Suppressor macrophage (primary cell): ENCODE measurements around the gene KRTAP29-1.
A peak's percentile ranks its signal among the peaks of the same experiment; 100 is the strongest.
"Not testable (repeated sequence)": the region's sequence is repeated elsewhere in the genome, so short reads cannot be mapped to it uniquely, and the experiment has no call there.

Source experiments
- DNase-seq, 4 experiments: peaks; one replicate each; pipeline ENCODE4 v3.0.0-alpha.2; 2020 to 2022

Gene KRTAP29-1

GRCh38 chr17:41296846-41297245 is 5.8 kb downstream of the KRTAP29-1 start:
- DNase-seq: no peak

DNA sequence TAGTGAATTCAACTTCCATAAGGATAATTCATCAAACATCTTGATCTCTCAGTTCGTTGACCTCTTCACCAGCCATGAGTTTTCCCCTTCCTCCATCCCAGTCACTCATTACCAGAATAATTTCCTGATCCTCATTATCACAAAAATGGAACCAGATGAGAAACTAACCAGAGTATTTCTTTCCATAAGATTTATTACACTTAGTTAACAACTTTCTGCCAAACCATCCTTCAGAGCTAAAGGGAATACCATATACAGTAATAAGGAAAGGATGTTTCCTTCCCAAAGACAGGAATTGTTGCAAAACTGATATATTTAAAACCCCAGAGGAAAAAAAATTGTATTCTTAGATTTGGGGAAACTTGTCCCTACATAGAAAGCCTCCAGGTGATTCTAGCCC is 8.6 kb downstream of the KRTAP29-1 start:
- no peak for DNase-seq

- peak in 1 of 4 experiments; percentile 0 for DNase-seq
These were observed 15.6 kb downstream of the KRTAP29-1 start for GRCh38 chr17:41287050-41287449.

- peak in 3 of 4 experiments; percentile 33 to 60 (median 56) for DNase-seq
These were observed 18.1 kb downstream of the KRTAP29-1 start for GRCh38 chr17:41284546-41284945.

DNA sequence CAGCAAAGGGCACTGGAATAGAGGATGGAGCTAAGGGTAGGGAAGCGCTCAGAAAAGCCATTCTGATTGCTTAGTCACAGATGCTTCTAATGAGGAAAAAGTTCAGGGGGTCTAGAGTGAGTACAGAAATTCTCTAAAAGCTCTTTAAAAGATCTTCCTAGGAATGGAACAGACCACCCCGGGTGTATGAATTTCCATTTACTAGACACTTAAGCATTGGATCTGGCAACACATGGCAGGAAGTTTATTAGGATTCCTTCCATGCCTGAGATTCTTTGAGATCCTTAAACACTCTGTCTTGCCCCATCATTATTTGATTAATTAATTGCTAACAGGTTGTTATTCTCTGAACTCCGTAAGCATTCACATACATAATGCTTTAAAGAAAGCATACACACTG is 18.6 kb downstream of the KRTAP29-1 start:
- no peak for DNase-seq

DNA sequence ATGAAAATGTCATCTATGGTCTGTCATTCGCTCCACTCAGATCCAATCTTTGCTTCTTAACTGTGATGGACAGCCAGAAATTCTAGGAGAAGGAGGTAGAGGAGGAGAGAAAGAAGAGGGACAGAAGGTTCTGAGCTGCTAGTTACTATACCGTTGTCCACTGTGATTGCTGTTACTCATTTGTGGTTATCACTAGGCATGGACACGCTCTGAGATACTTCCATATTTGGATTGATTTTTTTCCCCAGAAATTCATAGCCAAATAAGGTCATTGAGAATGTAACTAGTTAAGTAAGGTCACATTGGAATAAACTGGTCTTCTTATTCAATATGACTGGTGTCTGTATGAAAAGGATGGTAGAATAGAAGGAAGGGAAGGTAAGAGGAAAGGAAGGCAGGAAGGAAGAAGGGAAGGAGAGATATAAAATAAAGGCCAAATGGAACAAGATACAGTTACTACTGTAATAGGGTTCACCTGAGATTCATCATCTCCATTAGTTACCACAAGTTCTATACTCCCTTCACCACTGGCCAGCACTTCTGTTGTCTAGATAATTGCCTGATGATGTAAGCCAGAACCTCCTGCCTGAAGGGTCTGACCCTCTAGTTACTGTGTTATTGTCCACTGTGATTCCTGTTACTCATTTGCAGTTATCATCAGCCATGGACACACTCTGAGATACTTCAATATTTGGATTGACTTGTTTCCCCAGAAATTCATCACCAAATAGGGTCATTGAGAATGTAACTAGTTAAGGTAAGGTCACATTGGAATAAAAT is 24.3 kb downstream of the KRTAP29-1 start:
- no peak for DNase-seq

GRCh38 chr17:41275648-41276190 is 26.9 kb downstream of the KRTAP29-1 start, which contains the start of gene KRTAP9-7:
Gene KRTAP9-7 (plus strand): TSS chr17:41275698. CDS start chr17:41275698, 0 bp downstream.
- not testable (repeated sequence) for DNase-seq

DNA sequence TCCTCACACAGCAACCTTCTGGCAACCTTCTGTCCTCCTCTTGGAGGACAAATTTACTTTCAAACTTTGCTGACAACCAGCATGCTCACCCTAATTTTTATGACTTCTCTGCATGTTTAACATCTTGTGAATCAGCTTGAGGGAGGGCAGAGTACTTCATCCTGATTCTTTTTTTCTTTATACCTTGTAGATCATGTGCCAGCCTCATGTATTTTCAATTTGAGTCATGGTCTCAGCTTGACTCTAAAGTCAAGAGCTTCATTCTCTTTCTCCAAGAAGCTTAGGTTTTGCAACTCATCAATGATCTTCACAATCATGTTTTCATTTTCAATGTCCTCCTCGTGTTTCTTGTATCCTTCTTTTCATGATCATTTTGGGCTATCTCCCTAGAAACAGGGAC is 30.8 kb downstream of the KRTAP29-1 start:
- no peak for DNase-seq

- not testable (repeated sequence) for DNase-seq
These were observed 31.3 kb downstream of the KRTAP29-1 start for GRCh38 chr17:41271323-41271722.

DNA sequence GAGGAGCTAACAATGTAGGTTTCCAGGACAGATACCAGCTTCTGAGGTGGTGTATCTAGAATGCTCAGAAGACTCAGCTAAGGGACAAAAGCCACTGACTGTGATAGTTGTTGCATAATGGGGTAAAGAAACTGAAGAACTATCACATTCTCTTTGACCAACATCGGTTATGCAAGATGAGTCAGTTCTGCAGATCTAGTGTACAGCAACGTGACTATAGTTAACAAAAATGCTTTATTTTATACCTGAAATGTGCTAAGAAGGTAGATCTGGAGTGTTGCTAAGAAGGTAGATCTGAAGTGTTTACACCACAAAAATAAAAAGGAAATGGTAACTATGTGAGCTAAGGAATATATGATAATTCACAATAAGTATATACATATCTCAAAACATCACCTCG is 34.9 kb downstream of the KRTAP29-1 start:
- no peak for DNase-seq

DNA sequence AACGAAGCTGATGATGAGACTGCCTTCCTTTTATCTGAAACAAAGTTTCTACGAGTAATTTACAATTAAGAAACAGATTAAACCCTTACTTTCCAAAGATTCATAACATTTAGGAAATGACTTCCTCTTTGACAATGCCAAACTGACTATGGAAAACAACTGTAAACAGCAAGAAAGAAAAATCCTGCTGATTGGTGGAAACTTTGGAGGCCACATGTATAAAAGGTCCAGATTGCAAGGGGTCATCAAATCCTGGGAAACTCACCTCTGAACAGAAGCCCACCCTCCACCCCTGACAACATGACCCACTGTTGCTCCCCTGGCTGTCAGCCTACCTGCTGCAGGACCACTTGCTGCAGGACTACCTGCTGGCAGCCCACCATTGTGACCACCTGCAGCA is 37.6 kb downstream of the KRTAP29-1 start, which contains the start of gene KRTAP9-6:
Gene KRTAP9-6 (plus strand): TSS at position 301 of the 400 bp plus-strand sequence. CDS start 0 bp downstream, at position 301.
- no peak for DNase-seq

DNA sequence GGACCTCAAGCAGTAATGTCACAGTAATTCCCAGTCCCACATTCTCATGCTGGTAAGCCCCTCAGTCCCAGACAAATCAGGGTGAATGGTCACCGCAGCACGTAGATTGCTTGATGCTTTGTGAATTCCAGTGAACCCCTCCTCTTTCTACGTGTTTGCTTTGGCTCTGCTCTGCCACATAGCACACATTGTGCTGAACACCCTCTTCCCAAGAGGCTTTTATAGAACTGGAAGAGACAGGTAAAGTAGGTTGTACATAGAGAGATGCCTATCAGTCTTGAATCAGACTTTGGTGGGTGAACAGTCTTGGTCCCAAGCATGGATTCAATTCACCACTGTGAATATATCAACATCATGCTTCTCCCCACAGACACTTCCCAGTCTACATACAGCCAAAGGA is 38.1 kb downstream of the KRTAP29-1 start:
- DNase-seq: peak in 1 of 4 experiments; percentile 0

- DNase-seq: peak in 1 of 4 experiments; percentile 0
These were observed 39.4 kb downstream of the KRTAP29-1 start for GRCh38 chr17:41263212-41263611.

DNA sequence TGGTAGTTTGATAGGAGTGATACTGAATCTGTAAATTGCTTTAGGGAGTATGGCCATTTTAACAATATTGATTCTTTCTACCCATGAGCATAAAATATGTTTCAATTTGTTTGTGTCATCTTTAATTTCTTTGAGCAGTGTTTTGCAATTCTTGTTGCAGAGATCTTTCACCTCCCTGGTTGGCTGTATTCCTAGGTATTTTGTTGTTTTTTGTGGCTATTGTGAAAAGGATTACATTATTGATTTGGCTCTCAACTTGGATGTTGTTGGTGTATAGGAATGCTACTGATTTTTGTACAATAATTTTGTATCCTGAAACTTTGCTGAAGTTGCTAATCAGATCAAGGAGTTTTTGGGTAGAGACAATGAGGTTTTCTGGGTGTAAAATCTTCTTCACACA is 44.2 kb downstream of the KRTAP29-1 start:
- DNase-seq: no peak

GRCh38 chr17:41256291-41256685 is 46.4 kb downstream of the KRTAP29-1 start:
- DNase-seq: no peak

DNA sequence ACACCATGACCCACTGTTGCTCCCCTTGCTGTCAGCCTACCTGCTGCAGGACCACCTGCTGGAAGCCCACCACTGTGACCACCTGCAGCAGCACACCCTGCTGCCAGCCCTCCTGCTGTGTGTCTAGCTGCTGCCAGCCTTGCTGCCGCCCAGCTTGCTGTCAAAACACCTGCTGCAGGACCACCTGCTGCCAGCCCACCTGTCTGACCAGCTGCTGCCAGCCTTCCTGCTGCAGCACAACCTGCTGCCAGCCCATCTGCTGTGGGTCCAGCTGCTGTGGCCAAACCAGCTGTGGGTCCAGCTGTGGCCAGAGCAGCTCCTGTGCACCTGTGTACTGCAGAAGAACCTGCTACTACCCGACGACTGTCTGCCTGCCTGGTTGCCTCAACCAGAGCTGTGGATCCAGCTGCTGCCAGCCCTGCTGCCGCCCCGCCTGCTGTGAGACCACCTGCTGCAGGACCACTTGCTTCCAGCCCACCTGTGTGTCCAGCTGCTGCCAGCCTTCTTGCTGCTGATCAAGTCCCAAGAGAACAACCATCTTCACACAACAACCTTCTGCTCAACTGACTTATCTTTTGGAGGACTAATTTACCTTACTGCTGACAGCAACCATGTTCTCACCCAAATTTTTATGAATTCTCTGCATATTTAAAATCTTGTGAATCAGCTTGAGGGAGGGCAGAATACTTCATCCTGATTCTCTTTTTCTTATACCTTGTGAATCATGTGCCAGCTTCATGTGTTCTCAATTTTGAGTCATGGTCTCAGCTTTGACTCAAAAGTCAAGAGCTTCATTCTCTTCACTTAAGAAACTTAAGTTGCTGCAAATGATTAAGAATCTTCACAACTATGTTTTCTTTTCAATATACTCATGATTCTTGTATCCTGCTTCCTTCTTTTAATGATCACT is 47.0 kb downstream of the KRTAP29-1 start, which contains the start of gene KRTAP9-9:
Gene KRTAP9-9 (plus strand): TSS at position 4 of the 910 bp plus-strand sequence.
- DNase-seq: peak in 1 of 4 experiments; percentile 0

DNA sequence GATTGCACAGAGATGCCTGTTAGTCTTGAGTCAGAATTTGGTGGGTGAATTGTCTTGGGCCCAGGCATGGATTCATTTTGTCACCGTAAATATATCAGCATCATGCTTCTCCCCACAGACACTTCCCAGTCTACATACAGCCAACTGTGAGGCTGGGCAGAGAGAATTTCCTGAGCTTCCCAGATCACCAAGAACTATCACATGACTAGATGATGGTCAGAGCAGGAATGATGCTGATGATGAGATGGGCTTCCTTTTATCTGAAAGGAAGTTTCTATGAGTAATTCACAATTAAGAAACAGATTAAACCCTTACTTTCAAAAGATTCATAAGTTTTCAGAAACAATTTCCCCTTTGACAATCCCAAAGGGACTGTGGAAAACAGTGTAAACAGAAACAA is 47.8 kb downstream of the KRTAP29-1 start:
- DNase-seq: peak in 1 of 4 experiments; percentile 0
